GM18526 (cell line): ENCODE data around the gene CNTNAP2.

Experiments
- POLR2A ChIP-seq: IDR thresholded peaks from 3 replicates; pipeline ENCODE4 v1.6.1; 2011; ENCODE audit not compliant: insufficient read length; ENCODE audit errors: extremely low read depth

The CNTNAP2 gene

DNA sequence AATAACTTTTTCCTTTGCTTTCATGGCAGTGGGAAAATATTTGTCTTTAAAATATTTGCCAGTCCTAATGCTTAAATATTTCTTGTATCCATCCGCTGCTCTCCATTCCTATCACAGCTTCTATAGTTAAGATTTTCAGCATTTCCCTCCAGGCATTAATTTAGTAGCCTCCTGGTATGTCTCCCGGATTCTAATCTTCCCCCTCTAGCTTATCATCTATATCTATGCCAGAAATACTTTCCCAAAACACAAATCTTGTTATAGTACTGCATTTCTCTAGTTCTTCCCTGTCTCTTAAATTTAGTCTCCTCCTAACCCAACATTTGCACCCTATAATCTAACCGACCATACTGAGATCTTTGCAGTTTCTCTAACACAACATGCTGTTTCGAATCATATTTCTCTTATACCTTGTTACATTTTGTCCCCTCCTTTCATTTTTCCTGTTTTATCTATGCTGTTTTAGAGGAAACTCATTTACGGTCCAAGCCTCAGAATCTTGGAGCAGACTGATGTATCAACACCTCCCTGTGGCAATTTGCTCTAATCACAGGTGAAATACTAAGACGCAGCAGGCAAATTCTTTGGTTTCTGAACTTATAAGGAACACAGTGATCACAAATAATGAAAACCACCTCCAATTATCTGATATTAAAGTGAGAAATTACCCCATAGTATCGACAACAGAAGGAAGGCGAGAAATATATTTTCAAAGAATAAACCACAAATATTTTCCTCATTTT lies 10.3 kb downstream of the CNTNAP2 start:
- TF ChIP-seq POLR2A = no peak

DNA sequence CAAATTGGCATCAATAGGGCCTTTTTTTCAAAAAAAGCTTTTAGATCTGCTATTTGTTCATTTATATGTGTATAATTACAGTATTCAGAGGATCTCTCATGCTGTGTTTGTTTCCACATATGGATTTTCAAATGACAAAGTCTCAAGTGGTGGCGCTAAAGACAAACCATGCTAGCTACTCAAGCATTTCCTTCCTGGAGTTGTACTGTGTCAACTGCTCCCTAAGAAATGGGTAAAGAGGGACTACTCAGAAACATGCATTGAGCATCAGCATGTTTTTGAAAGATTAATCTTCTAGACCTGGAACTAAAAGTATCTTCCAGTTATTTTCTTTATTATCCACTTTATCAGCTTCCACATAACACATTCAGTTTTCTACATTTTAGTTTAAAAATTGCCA lies 12.7 kb downstream of the CNTNAP2 start:
- TF ChIP-seq POLR2A = no peak

DNA sequence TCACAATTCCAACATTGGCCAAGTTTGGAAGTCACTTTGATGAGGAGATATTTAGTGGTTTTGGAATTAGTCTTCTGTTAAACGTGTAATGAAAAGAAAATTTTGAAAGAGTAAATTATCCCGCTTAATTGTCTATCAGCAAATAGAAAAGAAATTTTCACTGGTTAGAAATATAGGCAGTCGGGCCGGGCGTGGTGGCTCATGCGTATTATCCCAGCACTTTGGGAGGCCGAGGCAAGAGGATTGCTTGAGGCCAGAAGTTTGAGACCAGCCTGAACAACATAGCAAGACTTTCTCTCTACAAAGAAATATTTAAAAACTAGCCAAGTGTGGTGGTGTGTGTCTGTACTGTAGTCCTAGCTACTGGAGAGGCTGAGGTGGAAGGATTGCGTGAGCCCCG lies 13.4 kb downstream of the CNTNAP2 start:
- no peak for TF ChIP-seq POLR2A

DNA sequence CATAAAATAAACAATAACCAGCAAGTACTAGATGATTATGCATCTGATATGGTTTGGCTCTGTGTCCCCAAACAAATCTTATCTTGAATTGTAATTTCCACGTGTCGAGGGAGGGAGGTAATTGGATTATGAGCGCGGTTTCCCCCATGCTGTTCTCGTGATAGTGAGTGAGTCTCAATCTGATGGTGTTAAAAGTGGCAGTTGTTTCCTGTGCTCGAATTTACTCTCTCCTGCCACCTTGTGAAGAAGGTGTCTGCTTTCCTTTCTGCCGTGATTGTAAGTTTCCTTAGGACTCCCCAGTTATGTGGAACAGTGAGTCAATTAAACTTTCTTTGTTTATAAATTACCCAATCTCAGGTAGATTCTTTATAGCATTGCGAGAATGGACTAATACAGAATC lies 15.1 kb downstream of the CNTNAP2 start:
- no peak for TF ChIP-seq POLR2A

DNA sequence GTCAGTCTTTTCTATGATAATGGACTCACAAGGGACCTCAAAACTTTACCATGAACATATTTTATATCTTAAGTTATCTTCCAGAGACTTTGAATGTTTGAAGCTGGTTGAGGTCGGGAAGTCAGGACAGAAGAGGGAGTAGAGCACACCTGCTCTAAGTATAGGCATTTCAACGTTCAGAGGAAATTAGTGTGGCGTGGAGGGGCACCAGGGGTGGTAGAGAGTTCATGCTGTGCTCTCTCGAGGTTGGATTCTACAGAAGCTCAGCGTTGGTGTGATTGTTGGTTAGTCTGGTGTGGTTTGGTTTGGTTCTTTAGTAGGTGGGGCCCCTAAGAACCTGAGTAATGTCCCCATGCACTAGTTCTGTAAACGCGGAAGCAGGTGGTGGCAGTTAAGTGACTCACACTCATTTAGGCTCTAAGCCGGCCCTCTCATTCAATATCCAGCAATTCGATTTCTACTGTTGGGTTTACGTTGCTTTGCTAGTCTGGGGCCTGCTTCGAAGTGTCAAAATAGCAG lies 19.8 kb downstream of the CNTNAP2 start:
- no peak for TF ChIP-seq POLR2A

DNA sequence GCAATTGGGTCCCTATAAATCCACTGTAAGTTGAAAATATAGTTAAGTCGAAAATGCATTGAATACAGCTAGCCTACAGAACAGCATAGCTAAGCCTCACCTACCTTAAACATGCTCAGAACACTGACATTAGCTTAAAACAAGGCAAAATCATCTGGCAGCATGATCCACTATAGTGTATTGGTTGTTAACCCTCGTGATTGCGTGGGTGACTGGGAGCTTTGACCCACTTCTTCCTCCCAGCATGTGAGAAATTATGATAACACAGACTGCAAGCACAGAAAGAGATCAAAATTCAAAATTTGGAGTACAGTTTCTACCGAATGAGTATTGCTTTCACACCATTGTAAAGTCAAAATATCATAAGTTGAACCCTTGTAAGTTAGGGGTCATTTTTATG lies 22.3 kb downstream of the CNTNAP2 start:
- no peak for TF ChIP-seq POLR2A

DNA sequence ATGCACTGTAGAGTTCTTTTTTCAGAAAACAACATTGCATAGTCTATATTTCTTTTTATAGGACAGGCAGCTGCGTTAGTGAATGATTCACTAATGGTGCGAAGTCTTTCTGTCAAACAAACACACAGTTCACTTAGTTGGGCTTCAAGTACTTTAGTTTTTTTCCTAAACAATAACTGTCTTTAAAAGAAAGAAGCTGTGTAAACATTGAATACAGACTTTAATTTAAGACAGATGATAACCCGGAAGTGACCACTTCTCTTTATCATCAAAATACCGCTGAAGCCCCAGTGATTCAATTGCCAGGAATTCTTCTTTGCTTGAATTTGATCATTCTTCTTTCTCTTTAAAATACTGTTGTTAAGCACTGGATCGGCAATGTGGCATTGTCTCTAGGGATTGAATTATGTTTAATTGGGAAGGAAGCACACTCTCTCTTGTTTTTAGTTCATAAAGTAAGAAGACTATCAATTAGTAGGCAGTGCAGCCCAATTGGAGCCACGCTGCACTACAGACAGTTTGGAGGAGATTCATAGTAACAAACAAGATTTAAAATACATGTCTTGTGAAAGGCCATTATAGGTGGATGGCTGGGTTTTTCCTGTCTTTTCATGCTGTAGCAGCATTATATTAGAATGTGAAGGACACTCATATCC lies 30.4 kb downstream of the CNTNAP2 start:
- no peak for TF ChIP-seq POLR2A

DNA sequence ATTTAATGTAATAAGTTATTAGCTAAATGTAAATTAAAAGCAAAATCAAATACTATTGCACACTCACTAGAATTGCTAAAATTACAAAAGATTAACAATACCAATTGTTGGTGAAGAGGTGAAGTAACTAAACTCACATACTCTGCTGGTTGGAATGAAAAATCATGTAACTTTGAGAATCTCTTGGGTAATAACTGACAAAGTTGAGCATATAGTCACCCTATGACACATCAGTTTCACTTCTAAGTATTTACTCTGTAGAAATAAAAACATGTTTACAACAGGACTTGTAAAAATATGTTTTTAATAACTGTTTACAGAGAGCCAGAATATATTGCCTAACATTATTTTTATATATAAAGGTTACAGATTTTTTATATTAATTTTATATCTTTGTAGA lies 33.6 kb downstream of the CNTNAP2 start:
- no peak for TF ChIP-seq POLR2A

DNA sequence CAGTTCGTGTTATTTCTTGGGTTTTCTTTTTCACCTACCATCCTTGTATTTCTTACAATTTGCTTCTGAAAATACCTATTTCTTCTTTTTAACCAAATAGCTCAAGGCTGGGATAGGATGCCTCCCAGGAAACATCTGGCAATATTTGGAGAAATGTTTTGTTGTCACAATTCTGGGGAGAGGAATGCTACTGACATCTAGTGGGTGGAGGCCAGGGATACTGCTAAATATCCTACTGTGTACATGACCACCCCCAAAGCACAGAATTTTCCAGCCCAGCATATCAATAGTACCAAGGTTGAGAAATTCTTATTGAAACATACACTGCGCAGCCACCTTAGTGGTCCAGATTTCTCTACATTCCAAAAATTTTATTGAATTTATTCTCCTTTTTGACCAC lies 55.5 kb downstream of the CNTNAP2 start:
- TF ChIP-seq POLR2A = no peak

DNA sequence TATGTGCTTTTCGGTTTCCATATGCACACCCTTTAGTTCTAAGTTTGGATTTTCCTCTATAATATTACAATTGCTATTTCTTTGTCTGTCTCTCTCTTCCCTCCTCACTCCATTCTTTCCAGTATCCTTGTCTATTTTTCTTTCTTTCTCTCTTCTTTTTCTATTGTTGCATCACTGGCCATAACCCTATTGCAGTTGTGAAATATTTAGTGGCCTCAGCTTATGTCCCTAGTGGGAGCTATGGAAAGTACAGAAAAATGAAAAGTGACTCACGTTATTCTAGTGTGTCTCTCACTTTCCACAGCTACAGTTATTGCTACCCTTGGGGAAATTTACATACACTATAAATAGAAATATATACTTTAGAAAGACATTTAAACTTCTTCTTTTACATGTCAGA lies 59.1 kb downstream of the CNTNAP2 start:
- no peak for TF ChIP-seq POLR2A

DNA sequence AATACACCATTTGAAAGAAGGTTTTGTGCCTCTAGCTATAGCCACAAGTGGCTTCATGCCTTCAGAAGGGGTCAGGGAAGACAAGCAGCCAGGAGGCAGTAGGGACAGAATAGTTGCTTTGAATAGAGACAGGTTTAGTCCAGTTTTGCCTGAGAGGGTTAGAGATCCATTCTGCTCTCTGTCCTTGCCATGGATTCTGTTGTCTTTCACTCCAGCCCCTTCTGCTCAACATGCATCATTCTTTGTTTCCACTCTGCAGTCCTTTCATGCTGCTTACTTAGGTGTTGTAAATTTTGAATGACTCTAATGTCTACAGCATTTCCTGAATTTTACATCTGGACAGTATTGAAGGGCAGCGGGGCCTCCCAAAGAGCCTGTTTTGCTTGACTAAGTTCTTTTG lies 60.3 kb downstream of the CNTNAP2 start:
- TF ChIP-seq POLR2A = no peak

DNA sequence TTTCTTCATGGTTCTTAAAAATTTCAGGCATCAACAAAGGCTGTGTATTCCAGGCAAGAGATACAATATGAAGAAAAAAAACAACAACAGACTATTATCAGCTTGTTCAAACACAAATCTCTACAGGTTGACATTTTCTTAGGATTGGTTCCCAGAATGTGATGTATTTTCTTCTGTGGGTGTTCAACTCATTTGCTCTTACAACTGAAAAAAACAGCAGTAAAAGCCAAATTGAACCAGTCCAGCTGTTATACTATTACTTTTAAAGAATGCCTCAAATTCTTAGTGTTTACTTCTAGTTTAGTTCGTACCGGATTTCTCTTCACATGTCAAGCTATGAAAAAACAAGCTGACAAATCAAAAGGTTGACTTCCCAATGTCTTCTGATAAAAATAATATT lies 60.7 kb downstream of the CNTNAP2 start:
- no peak for TF ChIP-seq POLR2A

DNA sequence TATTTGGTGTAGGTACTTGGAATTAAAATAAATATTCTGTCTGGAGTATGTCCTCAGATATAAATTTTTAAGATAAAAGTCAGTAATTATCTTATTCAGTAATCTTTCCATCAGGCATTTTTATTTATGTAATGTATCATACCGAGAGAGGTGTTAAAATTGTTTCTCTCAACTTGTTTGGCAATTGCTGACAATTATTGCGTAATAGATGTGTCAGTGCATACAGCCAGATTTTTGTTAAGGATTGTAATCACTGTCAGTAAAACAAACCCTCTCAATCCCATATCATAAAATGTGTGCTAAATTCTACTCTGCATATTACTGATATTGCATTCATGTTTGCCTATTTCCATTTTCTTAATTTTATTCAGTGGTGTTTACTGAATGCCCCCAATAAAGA lies 69.2 kb downstream of the CNTNAP2 start:
- no peak for TF ChIP-seq POLR2A

DNA sequence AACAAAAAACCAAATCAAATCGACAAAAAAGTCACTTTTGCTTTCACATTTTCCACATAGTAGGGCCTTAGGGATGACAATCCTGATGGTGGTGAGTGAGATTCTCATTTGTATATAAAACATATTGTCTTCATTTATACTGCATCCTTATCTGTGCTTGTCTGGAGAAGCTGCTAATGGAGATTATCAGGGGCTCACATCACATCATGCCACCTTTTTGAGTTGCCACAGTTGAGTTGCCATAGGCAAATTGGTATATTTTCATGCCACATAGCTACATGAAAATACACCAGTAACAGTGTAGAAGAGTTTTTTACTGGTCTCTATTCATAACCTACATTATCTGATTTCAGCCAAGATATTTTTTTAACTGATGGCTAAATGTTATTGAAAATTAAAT lies 85.3 kb downstream of the CNTNAP2 start:
- no peak for TF ChIP-seq POLR2A

DNA sequence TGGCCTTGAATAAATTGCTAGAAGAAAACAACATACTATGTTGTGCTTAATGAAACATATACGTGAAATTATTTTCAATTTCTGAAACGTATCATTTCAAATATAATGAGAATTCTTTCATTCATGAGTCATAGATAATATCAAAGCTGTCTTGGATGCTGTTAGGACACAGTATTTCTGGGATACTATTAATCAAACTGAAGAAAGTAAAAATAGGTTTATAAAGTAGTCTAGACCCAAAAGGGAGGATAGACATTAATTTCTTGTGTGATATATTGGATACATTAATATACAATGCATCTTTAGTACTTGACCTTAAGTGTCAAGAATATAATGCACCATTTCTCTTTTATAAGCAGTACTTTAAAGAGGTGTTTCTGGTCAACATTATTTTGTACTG lies 89.7 kb downstream of the CNTNAP2 start:
- no peak for TF ChIP-seq POLR2A

DNA sequence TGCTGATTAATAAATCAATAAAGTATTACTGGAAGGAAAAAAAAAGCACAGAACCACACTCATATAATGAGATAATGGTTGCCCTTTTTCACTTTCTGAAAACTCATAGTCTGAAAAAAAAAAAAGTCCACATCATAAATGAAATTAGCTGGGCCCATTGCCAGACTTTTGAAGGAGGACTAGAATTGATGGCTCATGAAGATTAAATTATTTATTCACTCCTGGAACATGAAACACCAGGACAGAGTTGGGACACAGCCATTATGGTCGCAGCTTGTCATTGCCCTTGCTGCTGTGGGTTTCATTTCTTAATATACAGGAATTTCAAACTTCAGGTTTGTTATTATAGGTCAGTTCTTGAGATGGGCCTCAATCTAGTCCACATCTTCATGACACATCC lies 91.9 kb downstream of the CNTNAP2 start:
- TF ChIP-seq POLR2A = no peak

DNA sequence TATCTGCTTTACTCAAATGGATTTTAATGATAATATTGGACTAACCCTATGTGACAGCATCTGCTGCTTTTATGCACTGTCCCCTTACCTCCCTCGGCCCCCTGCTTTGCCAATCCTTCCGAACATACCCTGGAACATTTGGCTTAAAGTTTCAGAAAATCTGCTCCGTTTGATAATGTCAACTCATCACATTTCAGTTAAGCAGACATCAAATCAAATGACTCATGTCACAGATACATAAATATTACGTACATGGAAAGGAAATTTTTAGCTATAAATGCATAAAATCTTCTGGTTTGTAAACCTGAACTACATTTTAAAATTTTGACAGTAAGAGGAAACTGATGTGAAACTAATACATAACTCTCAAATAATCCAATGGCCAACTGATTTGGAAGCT lies 98.2 kb downstream of the CNTNAP2 start:
- no peak for TF ChIP-seq POLR2A

DNA sequence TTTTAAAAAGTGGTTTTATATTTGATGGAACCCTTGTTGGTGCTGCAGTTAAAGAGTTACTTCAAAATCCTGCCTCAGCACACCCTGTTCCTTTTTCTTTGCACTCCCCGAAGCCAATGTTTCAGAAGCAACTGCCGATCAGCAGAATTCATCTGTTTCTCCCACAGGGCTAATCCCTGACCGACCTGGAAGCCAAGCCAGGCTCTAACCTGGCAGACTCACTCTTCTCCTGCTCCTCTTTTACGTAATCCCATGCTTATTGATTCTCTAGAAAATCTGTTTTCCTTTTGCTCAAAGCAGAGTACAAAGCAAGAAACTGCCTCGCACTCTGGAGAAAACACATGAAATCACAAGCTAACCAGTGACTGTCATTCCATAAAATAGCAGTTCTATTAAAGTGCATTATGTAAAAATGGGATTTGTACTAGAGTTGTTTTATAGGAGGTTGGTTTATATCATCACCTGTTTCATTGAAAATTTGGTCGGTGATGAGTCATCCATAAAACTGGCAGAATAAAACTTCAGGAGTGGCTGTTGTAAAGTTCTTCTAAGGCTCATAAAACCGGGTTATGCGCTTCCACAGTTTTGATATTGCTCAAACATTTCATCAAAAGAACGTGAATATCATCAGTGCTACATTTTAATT lies 99.9 kb downstream of the CNTNAP2 start:
- no peak for TF ChIP-seq POLR2A
